Stimulated activated CD8-positive, alpha-beta memory T cell treated with anti-CD3 and anti-CD28 coated beads, Interleukin-12 subunit alpha, Interleukin-12 subunit beta, amount 100 ng/mL, for 24 hours (primary cell): Measurements from ENCODE around the gene BABAM2.

Experiments used
- DNase-seq: peaks from one replicate; pipeline ENCODE4 v3.0.0-alpha.2; 2020; ENCODE audit errors: extremely low read depth

The BABAM2 gene

GRCh38 chr2:28128281-28128950 is 237.9 kb downstream of the BABAM2 start:
- DNase-seq: no peak

- DNase-seq: no peak
These were observed 239.6 kb downstream of the BABAM2 start for GRCh38 chr2:28129955-28130695.

GRCh38 chr2:28133778-28134177 is 243.2 kb downstream of the BABAM2 start:
- no peak for DNase-seq

- DNase-seq: no peak
These were observed 243.8 kb downstream of the BABAM2 start for GRCh38 chr2:28134262-28134812.

- DNase-seq: no peak
These were observed 244.3 kb downstream of the BABAM2 start for GRCh38 chr2:28134857-28135256.

- no peak for DNase-seq
These were observed 244.8 kb downstream of the BABAM2 start for GRCh38 chr2:28135324-28135723.

GRCh38 chr2:28135799-28136198 is 245.3 kb downstream of the BABAM2 start:
- DNase-seq: no peak

GRCh38 chr2:28136556-28136955 is 246.0 kb downstream of the BABAM2 start:
- no peak for DNase-seq

GRCh38 chr2:28137221-28137620 is 246.7 kb downstream of the BABAM2 start:
- DNase-seq: no peak

- DNase-seq: no peak
These were observed 251.9 kb downstream of the BABAM2 start for GRCh38 chr2:28142386-28142785.

GRCh38 chr2:28148000-28148399 is 257.5 kb downstream of the BABAM2 start:
- DNase-seq: no peak

- no peak for DNase-seq
These were observed 258.0 kb downstream of the BABAM2 start for GRCh38 chr2:28148566-28148965.

- no peak for DNase-seq
These were observed 259.8 kb downstream of the BABAM2 start for GRCh38 chr2:28150236-28150915.

GRCh38 chr2:28150994-28151393 is 260.5 kb downstream of the BABAM2 start:
- no peak for DNase-seq

- no peak for DNase-seq
These were observed 262.2 kb downstream of the BABAM2 start for GRCh38 chr2:28152585-28153280.

GRCh38 chr2:28153851-28154250 is 263.3 kb downstream of the BABAM2 start:
- DNase-seq: no peak

GRCh38 chr2:28155086-28155485 is 264.6 kb downstream of the BABAM2 start:
- DNase-seq: no peak

GRCh38 chr2:28155627-28156026 is 265.1 kb downstream of the BABAM2 start:
- no peak for DNase-seq

GRCh38 chr2:28158791-28159190 is 268.3 kb downstream of the BABAM2 start:
- DNase-seq: no peak

GRCh38 chr2:28160986-28161425 is 270.5 kb downstream of the BABAM2 start:
- no peak for DNase-seq

GRCh38 chr2:28161466-28161865 is 270.9 kb downstream of the BABAM2 start:
- no peak for DNase-seq

- DNase-seq: no peak
These were observed 272.0 kb downstream of the BABAM2 start for GRCh38 chr2:28162564-28162963.
